HCT116 (cell line): ENCODE results near the gene ENPP3.

Source experiments
- CTCF ChIP-seq, 3 experiments: fragments of 200-600 bp in 1 of 3; sonication (generic) in 1 of 3; IDR thresholded peaks in 2 of 3; conservative IDR thresholded peaks in 1 of 3; 2 replicates each; pipeline ENCODE4 v1.5.1; 2012 to 2017; ENCODE audit warnings: low read depth in 2 of 3, low read length in 2 of 3, antibody characterized with exemption in 1 of 3, borderline replicate concordance in 1 of 3, control low read depth in 1 of 3, mild to moderate bottlenecking in 1 of 3, mixed read lengths in 1 of 3, mixed run types in 1 of 3, moderate library complexity in 1 of 3; ENCODE audit not compliant: insufficient read depth in 1 of 3
- EGR1 ChIP-seq: IDR thresholded peaks from 2 replicates; pipeline ENCODE4 v1.6.1; 2012; ENCODE audit warnings: low read depth
- EZH2phosphoT487 ChIP-seq: fragments of 200-600 bp; IDR thresholded peaks from 2 replicates; pipeline ENCODE4 v1.6.1; 2018; ENCODE audit warnings: antibody characterized with exemption, borderline replicate concordance
- POLR2A ChIP-seq: IDR thresholded peaks from 2 replicates; pipeline ENCODE4 v1.7.0; 2011; ENCODE audit warnings: borderline replicate concordance; ENCODE audit not compliant: insufficient read depth, insufficient read length; ENCODE audit errors: extremely low read depth
- REST ChIP-seq: IDR thresholded peaks from 2 replicates; pipeline ENCODE4 v1.6.1; 2012; ENCODE audit warnings: low read depth
- SIN3A ChIP-seq: IDR thresholded peaks from 2 replicates; pipeline ENCODE4 v1.6.1; 2012; ENCODE audit warnings: low read depth
- SRF ChIP-seq: IDR thresholded peaks from 2 replicates; pipeline ENCODE4 v1.6.1; 2012; ENCODE audit warnings: low read depth

GRCh38 chr6:131692031-131692430, 54.9 kb downstream of the ENPP3 start:
- TF ChIP-seq CTCF (IDR thresholded peaks at IDR 0.05 in 2 of 3, conservative IDR thresholded peaks at IDR 0.05 in 1 of 3; ENCODE audit: borderline replicate concordance in 1 of 3, insufficient read depth in 1 of 3, low read depth in 2 of 3, low read length in 2 of 3), result no peak
- TF ChIP-seq REST, result no peak
- TF ChIP-seq SIN3A, result no peak
- TF ChIP-seq EZH2phosphoT487, result no peak
- TF ChIP-seq SRF, result no peak
- no peak for TF ChIP-seq EGR1
- no peak for TF ChIP-seq POLR2A
